GM23248 (cell line): ENCODE data around the gene TMEM14C. TPM values are rescaled to one million over a fixed set of nuclear protein-coding genes. Genes with fewer than 3 reads are reported as not detected.
"Not testable (repeated sequence)": the region's sequence is repeated elsewhere in the genome, so short reads cannot be mapped to it uniquely, and the experiment has no call there.

ENCODE experiments used
- DNase-seq: peaks from one replicate; pipeline ENCODE4 v3.0.0-alpha.2; 2015
- H2AFZ ChIP-seq: fragments of 200-600 bp; sonication (generic); 2 replicates; pipeline ENCODE4 v1.6.1; 2016; ENCODE audit warnings: antibody characterized with exemption
- H3F3A ChIP-seq: fragments of 200-600 bp; sonication (generic); 2 replicates; pipeline ENCODE4 v1.6.1; 2016; ENCODE audit warnings: mild to moderate bottlenecking, antibody characterized with exemption, mixed run types; ENCODE audit not compliant: insufficient read depth
- H3K27ac ChIP-seq: fragments of 200-600 bp; sonication (generic); 2 replicates; pipeline ENCODE4 v1.5.1; 2016; ENCODE audit warnings: mild to moderate bottlenecking
- H3K27me3 ChIP-seq: fragments of 200-600 bp; sonication (generic); replicated peaks from 2 replicates; pipeline ENCODE4 v1.6.1; 2016; ENCODE audit warnings: mild to moderate bottlenecking; ENCODE audit not compliant: insufficient read depth
- H3K36me3 ChIP-seq: fragments of 200-600 bp; sonication (generic); 2 replicates; pipeline ENCODE4 v1.6.1; 2016; ENCODE audit warnings: low read depth, mild to moderate bottlenecking
- H3K4me1 ChIP-seq: fragments of 200-600 bp; sonication (generic); 2 replicates; pipeline ENCODE4 v1.6.1; 2016; ENCODE audit warnings: mild to moderate bottlenecking; ENCODE audit not compliant: insufficient read depth
- H3K4me2 ChIP-seq: fragments of 200-600 bp; sonication (generic); one replicate; pipeline ENCODE4 v1.6.1; 2016; ENCODE audit warnings: mild to moderate bottlenecking; ENCODE audit not compliant: unreplicated experiment
- H3K4me3 ChIP-seq: fragments of 200-600 bp; sonication (generic); 2 replicates; pipeline ENCODE4 v1.5.1; 2016; ENCODE audit warnings: mild to moderate bottlenecking
- H3K79me2 ChIP-seq: fragments of 200-600 bp; sonication (generic); 2 replicates; pipeline ENCODE4 v1.6.1; 2016; ENCODE audit warnings: mild to moderate bottlenecking; ENCODE audit not compliant: insufficient read depth
- H3K9ac ChIP-seq: fragments of 200-600 bp; sonication (generic); 2 replicates; pipeline ENCODE4 v1.6.1; 2016; ENCODE audit warnings: mild to moderate bottlenecking
- H3K9me2 ChIP-seq: fragments of 200-600 bp; sonication (generic); 2 replicates; pipeline ENCODE4 v1.6.1; 2016; ENCODE audit warnings: mixed run types, mild to moderate bottlenecking, moderate library complexity; ENCODE audit not compliant: insufficient read depth
- H3K9me3 ChIP-seq: fragments of 200-600 bp; sonication (generic); one replicate; pipeline ENCODE4 v1.6.1; 2017; ENCODE audit warnings: low read depth
- H4K20me1 ChIP-seq: fragments of 200-600 bp; sonication (generic); 2 replicates; pipeline ENCODE4 v1.6.0; 2016; ENCODE audit not compliant: insufficient read depth
- EZH2 ChIP-seq: fragments of 200-600 bp; sonication (generic); IDR thresholded peaks from 2 replicates; pipeline ENCODE4 v1.6.1; 2018; ENCODE audit warnings: antibody characterized with exemption, mild to moderate bottlenecking; ENCODE audit not compliant: insufficient read depth, poor library complexity, severe bottlenecking
- EZH2phosphoT487 ChIP-seq: fragments of 200-600 bp; sonication (generic); IDR thresholded peaks from 2 replicates; pipeline ENCODE4 v1.6.1; 2018; ENCODE audit warnings: antibody characterized with exemption, moderate library complexity, mild to moderate bottlenecking, low read depth; ENCODE audit not compliant: insufficient read depth
- WGBS, 2 experiments: methylation state at CpG; one replicate each; pipeline ENCODE4 v1.1.6; 2015 to 2017; ENCODE audit warnings: low lambda C conversion rate in 2 of 2, low coverage in 1 of 2; ENCODE audit errors: missing lambda C conversion rate in 2 of 2; 5-methylcytosine and 5-hydroxymethylcytosine counted together
- in situ Hi-C: fragments of 300-500 bp; cut with MboI; formaldehyde crosslinking; loops from 2 replicates; pipeline ENCODE4 v1.15.0; 2020
- polyA plus RNA-seq: library from polyadenylated mRNA; unstranded; fragments of >200 nt; fragmentation: Nextera tagmentation; extraction: Ambion mirVana; gene quantifications from 2 replicates; pipeline ENCODE4 v1.2.1, GENCODE V29; 2016
- total RNA-seq: library from RNA; depleted of rRNA; stranded (reverse); fragments of >200 nt; shearing (Covaris generic); gene quantifications from 2 replicates; pipeline ENCODE4 v1.2.3, GENCODE V29; 2014

Gene TMEM14C
- total and polyA plus RNA-seq, 2 experiments from 2014 or later, result 164 to 272 TPM

GRCh38 chr6:10719964-10720264 is 3.0 kb upstream of the TMEM14C start:
- DNase-seq, result peak; percentile 18
- H3K79me2 ChIP-seq, result peaks cover 19% of the 10 kb centered on the region
- H3K36me3 ChIP-seq, result no peaks in the 10 kb centered on the region
- H4K20me1 ChIP-seq, result no peaks in the 10 kb centered on the region
- no peaks in the 10 kb centered on the region for H3K27me3 ChIP-seq
- in situ Hi-C loops, result no loop called here
- peak overlapping the region; percentile 83 for H3K4me3 ChIP-seq
- 0 out of 2 replicates have a peak overlapping the region, but pooled peaks have one; percentile 24 for H3K27ac ChIP-seq
- 14 to 36% methylated on average over 17 to 20 of the region's 21 CpGs for WGBS, 2 experiments
- H3K4me2 ChIP-seq, result peak overlapping the region; percentile 83
- peaks cover 14% of the 10 kb centered on the region; the same call in 1 of the 2 replicates for H3K4me1 ChIP-seq
- peak overlapping the region; percentile 89 for H2AFZ ChIP-seq
- H3K9me3 ChIP-seq, result no peaks in the 10 kb centered on the region
- peaks cover 19% of the 10 kb centered on the region; the same call in 1 of the 2 replicates for H3F3A ChIP-seq
- peak overlapping the region; percentile 73 for H3K9ac ChIP-seq
- TF ChIP-seq EZH2, result no peak
- no peak for TF ChIP-seq EZH2phosphoT487
- no peaks in the 10 kb centered on the region for H3K9me2 ChIP-seq

- H3K36me3 ChIP-seq, result no peaks in the 10 kb centered on the region
- H4K20me1 ChIP-seq, result no peaks in the 10 kb centered on the region
- H3K4me2 ChIP-seq, result peak overlapping the region; percentile 83
- no peaks in the 10 kb centered on the region for H3K27me3 ChIP-seq
- H3F3A ChIP-seq, result peaks cover 19% of the 10 kb centered on the region; the same call in 1 of the 2 replicates
- 17 to 20% methylated on average over 41 to 49 of the region's 49 CpGs for WGBS, 2 experiments
- H3K9ac ChIP-seq, result peak overlapping the region; percentile 73
- peaks cover 24% of the 10 kb centered on the region for H3K79me2 ChIP-seq
- H3K4me1 ChIP-seq, result peaks cover 14% of the 10 kb centered on the region; the same call in 1 of the 2 replicates
- H3K27ac ChIP-seq, result peak overlapping the region; percentile 24; the same call in 1 of the 2 replicates
- TF ChIP-seq EZH2phosphoT487 (no peak), EZH2 (no peak)
- H3K9me3 ChIP-seq, result no peaks in the 10 kb centered on the region
- in situ Hi-C loops, result no loop called here
- H3K4me3 ChIP-seq, result peak overlapping the region; percentile 83
- no peaks in the 10 kb centered on the region for H3K9me2 ChIP-seq
- H2AFZ ChIP-seq, result peak overlapping the region; percentile 89
- DNase-seq, result peak; percentile 71
These were observed 2.5 kb upstream of the TMEM14C start for GRCh38 chr6:10720265-10720959.

- H3K9me3 ChIP-seq, H3K9me2 ChIP-seq, DNase-seq, H3K36me3 ChIP-seq, H3K27ac ChIP-seq, H3K27me3 ChIP-seq, in situ Hi-C loops, H4K20me1 ChIP-seq: not testable (repeated sequence)
- H3K4me1 ChIP-seq, result peaks cover 14% of the 10 kb centered on the region; the same call in 1 of the 2 replicates
- H3K4me2 ChIP-seq, result peak overlapping the region; percentile 83
- peak overlapping the region; percentile 89 for H2AFZ ChIP-seq
- peaks cover 32% of the 10 kb centered on the region for H3K79me2 ChIP-seq
- peak overlapping the region; percentile 73 for H3K9ac ChIP-seq
- WGBS, 2 experiments, result 90 to 91% methylated on average over 17 of the region's 17 CpGs
- peaks cover 19% of the 10 kb centered on the region; the same call in 1 of the 2 replicates for H3F3A ChIP-seq
- peak overlapping the region; percentile 83 for H3K4me3 ChIP-seq
These were observed 1.7 kb upstream of the TMEM14C start for GRCh38 chr6:10720960-10721849.

- Histone ChIP-seq H2AFZ (peak overlapping the region; percentile 89), H3K9me2 (no peaks in the 10 kb centered on the region), H3K27ac (peak overlapping the region; percentile 77), H3K79me2 (peaks cover 39% of the 10 kb centered on the region), H3K4me3 (peak overlapping the region; percentile 96), H3K4me1 (peaks cover 14% of the 10 kb centered on the region; the same call in 1 of the 2 replicates), H3K4me2 (peak overlapping the region; percentile 85), H3K9me3 (no peaks in the 10 kb centered on the region), H3K27me3 (no peaks in the 10 kb centered on the region), H3K9ac (peak overlapping the region; percentile 89), H4K20me1 (no peaks in the 10 kb centered on the region), H3F3A (peaks cover 19% of the 10 kb centered on the region; the same call in 1 of the 2 replicates), H3K36me3 (no peaks in the 10 kb centered on the region)
- WGBS, 2 experiments, result 78 to 79% methylated on average over 11 of the region's 11 CpGs
- DNase-seq, result no peak
- TF ChIP-seq EZH2phosphoT487, result no peak
- no peak for TF ChIP-seq EZH2
- in situ Hi-C loops, result no loop called here
These were observed 860 bp upstream of the TMEM14C start for GRCh38 chr6:10721850-10722569.
